Memory B cell (primary cell): ENCODE measurements around the gene ASIP.
"Not testable (repeated sequence)": the region's sequence is repeated elsewhere in the genome, so short reads cannot be mapped to it uniquely, and the experiment has no call there.

ENCODE experiments used
- ATAC-seq: fragments of 150-1000 bp; cut with Tn5 transposase; 2 replicates; pipeline ENCODE4 v1.10.0; 2021; ENCODE audit warnings: low read depth, mild to moderate bottlenecking, moderate library complexity
- DNase-seq, 2 donors: peaks; one replicate each; pipeline ENCODE4 v3.0.0; 2022; ENCODE audit warnings: low spot score in 2 of 2
- H3K27ac Mint-ChIP-seq: one replicate; pipeline ENCODE4 v1.8.0; 2022; ENCODE audit warnings: mild to moderate bottlenecking, moderate library complexity, mixed read lengths
- H3K27me3 Mint-ChIP-seq: one replicate; pipeline ENCODE4 v1.8.0; 2022; ENCODE audit warnings: mixed read lengths
- H3K36me3 Mint-ChIP-seq: one replicate; pipeline ENCODE4 v1.8.0; 2022; ENCODE audit warnings: mild to moderate bottlenecking, mixed read lengths
- H3K4me1 Mint-ChIP-seq: one replicate; pipeline ENCODE4 v1.8.0; 2022; ENCODE audit warnings: mixed read lengths
- H3K4me3 Mint-ChIP-seq: one replicate; pipeline ENCODE4 v1.8.0; 2022; ENCODE audit warnings: mild to moderate bottlenecking, moderate library complexity, mixed read lengths
- H3K9me3 Mint-ChIP-seq: one replicate; pipeline ENCODE4 v1.8.0; 2022; ENCODE audit warnings: mixed read lengths

The ASIP gene

DNA sequence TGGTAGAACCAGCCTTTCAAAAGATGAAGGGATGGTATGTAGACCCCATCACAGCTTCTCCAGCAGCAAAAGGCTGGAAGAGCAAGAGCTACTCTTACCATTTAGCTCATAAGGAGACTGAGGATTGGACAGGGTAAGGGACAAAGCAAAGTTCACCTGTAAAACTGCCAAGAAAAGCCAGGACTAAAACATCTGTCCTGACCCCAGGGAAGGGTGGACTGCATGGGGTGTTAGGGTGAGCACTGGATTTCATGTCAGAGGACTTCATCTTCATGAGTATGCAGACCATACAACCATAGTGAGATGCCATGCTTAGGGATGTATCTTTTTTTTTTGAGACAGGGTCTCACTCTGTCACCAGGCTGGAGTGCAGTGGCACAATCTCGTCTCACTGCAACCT lies 42.6 kb downstream of the ASIP start:
- Mint-ChIP-seq H3K27ac (no peak overlapping the region), H3K27me3 (no peaks in the 10 kb centered on the region), H3K4me3 (no peak overlapping the region), H3K36me3 (peaks cover 21% of the 10 kb centered on the region), H3K4me1 (no peaks in the 10 kb centered on the region), H3K9me3 (no peaks in the 10 kb centered on the region)
- DNase-seq (no peak), ATAC-seq (no peak)

GRCh38 chr20:34285450-34285849 lies 44.2 kb downstream of the ASIP start:
- ATAC-seq (no peak), DNase-seq (no peak)
- H3K4me1 Mint-ChIP-seq = no peaks in the 10 kb centered on the region
- H3K27ac Mint-ChIP-seq = no peak overlapping the region
- H3K36me3 Mint-ChIP-seq = peaks cover 23% of the 10 kb centered on the region
- no peak overlapping the region for H3K4me3 Mint-ChIP-seq
- H3K27me3 Mint-ChIP-seq = no peaks in the 10 kb centered on the region
- H3K9me3 Mint-ChIP-seq = no peaks in the 10 kb centered on the region

DNA sequence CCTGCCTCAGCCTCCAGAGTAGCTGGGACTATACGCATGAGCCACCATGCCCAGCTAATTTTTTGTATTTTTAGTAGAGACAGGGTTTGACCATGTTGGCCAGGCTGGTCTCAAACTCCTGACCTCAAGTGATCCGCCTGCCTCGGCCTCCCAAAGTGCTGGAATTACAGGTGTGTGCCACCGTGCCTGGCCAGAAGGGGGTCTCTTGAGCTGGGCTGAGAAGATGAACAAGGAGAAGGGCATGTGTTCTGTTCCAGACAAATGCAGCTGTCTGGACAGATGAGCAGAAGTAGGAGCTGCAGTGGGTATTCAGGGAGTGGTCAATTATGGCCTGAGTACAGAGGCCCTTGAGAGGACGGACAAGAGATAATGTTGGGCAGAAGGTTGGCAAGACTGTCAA lies 46.3 kb downstream of the ASIP start:
- not testable (repeated sequence) for DNase-seq, H3K27me3 Mint-ChIP-seq, H3K4me3 Mint-ChIP-seq, ATAC-seq, H3K4me1 Mint-ChIP-seq, H3K27ac Mint-ChIP-seq, H3K9me3 Mint-ChIP-seq
- peaks cover 33% of the 10 kb centered on the region for H3K36me3 Mint-ChIP-seq

DNA sequence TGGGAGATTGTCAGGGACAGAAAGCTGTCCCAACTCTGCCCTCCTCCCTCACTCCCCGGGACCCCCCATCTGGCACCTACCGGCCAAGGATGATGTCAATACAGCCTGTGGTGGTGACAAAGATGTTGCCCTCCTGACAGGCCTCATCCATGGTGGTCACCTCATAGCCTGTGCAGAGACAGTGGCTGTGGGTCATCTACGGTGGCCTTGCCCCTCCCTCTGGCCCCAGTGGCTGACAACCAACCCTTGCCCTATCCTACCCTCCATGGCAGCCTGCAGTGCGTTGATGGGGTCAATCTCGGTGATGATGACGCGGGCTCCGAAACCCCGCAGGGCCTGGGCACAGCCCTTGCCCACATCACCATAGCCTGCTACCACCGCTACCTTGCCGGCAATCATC lies 49.2 kb downstream of the ASIP start:
- peaks cover 45% of the 10 kb centered on the region for H3K36me3 Mint-ChIP-seq
- no peak overlapping the region for H3K27ac Mint-ChIP-seq
- no peak overlapping the region for H3K4me3 Mint-ChIP-seq
- H3K9me3 Mint-ChIP-seq = no peaks in the 10 kb centered on the region
- ATAC-seq (no peak), DNase-seq (no peak)
- no peaks in the 10 kb centered on the region for H3K4me1 Mint-ChIP-seq
- no peaks in the 10 kb centered on the region for H3K27me3 Mint-ChIP-seq

GRCh38 chr20:34292496-34292895 lies 51.3 kb downstream of the ASIP start:
- ATAC-seq (no peak), DNase-seq (no peak)
- Mint-ChIP-seq H3K27me3 (no peaks in the 10 kb centered on the region), H3K36me3 (peaks cover 41% of the 10 kb centered on the region), H3K4me3 (no peak overlapping the region), H3K4me1 (no peaks in the 10 kb centered on the region), H3K27ac (no peak overlapping the region), H3K9me3 (no peaks in the 10 kb centered on the region)

DNA sequence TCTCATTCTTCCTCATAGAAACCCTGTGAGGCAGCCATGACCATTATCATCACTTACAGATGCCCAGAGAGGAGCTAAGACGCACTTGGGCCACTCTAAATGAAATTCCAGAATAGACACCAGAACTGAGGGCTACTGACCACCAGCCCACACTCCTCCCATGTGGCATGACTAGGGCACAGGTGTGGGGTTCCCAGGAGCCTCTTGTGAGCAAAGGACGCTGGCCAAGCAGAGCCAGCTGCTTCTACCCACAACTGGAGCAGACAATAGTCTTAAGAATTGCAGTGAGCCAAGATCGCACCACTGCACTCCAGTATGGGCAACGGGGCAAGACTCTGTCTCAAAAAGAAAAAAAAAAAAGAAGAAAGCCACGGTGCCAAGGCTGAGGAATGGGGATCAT lies 51.9 kb downstream of the ASIP start:
- H3K4me1 Mint-ChIP-seq = no peaks in the 10 kb centered on the region
- no peak overlapping the region for H3K27ac Mint-ChIP-seq
- DNase-seq (no peak), ATAC-seq (no peak)
- H3K27me3 Mint-ChIP-seq = no peaks in the 10 kb centered on the region
- no peaks in the 10 kb centered on the region for H3K9me3 Mint-ChIP-seq
- H3K4me3 Mint-ChIP-seq = no peak overlapping the region
- H3K36me3 Mint-ChIP-seq = peaks cover 38% of the 10 kb centered on the region

GRCh38 chr20:34293589-34293988 lies 52.4 kb downstream of the ASIP start:
- no peaks in the 10 kb centered on the region for H3K4me1 Mint-ChIP-seq
- ATAC-seq (no peak), DNase-seq (no peak)
- no peak overlapping the region for H3K4me3 Mint-ChIP-seq
- no peaks in the 10 kb centered on the region for H3K9me3 Mint-ChIP-seq
- H3K36me3 Mint-ChIP-seq = peaks cover 38% of the 10 kb centered on the region
- no peaks in the 10 kb centered on the region for H3K27me3 Mint-ChIP-seq
- H3K27ac Mint-ChIP-seq = no peak overlapping the region

GRCh38 chr20:34294563-34294962 lies 53.3 kb downstream of the ASIP start:
- no peak for ATAC-seq
- no peaks in the 10 kb centered on the region for H3K4me1 Mint-ChIP-seq

GRCh38 chr20:34295284-34295683 lies 54.1 kb downstream of the ASIP start:
- no peaks in the 10 kb centered on the region for H3K27me3 Mint-ChIP-seq
- H3K9me3 Mint-ChIP-seq = no peaks in the 10 kb centered on the region
- peaks cover 32% of the 10 kb centered on the region for H3K36me3 Mint-ChIP-seq
- no peak for DNase-seq
- H3K27ac Mint-ChIP-seq = no peak overlapping the region
- no peak for ATAC-seq
- no peaks in the 10 kb centered on the region for H3K4me1 Mint-ChIP-seq
- no peak overlapping the region for H3K4me3 Mint-ChIP-seq

More at GRCh38 chr20:34294563-34294962, 53.3 kb downstream of the ASIP start:
- no peak overlapping the region for H3K27ac Mint-ChIP-seq
- no peaks in the 10 kb centered on the region for H3K9me3 Mint-ChIP-seq
- H3K27me3 Mint-ChIP-seq = no peaks in the 10 kb centered on the region
- H3K4me3 Mint-ChIP-seq = no peak overlapping the region
- peaks cover 38% of the 10 kb centered on the region for H3K36me3 Mint-ChIP-seq
- DNase-seq = no peak

- Mint-ChIP-seq H3K4me3 (no peak overlapping the region), H3K36me3 (peaks cover 23% of the 10 kb centered on the region), H3K27me3 (no peaks in the 10 kb centered on the region), H3K4me1 (peaks cover 1% of the 10 kb centered on the region), H3K27ac (no peak overlapping the region), H3K9me3 (no peaks in the 10 kb centered on the region)
- ATAC-seq (no peak), DNase-seq (no peak)
Observed at GRCh38 chr20:34296468-34296867, 55.2 kb downstream of the ASIP start.

GRCh38 chr20:34298294-34298784 lies 57.1 kb downstream of the ASIP start:
- H3K4me1 Mint-ChIP-seq, ATAC-seq: not testable (repeated sequence)

DNA sequence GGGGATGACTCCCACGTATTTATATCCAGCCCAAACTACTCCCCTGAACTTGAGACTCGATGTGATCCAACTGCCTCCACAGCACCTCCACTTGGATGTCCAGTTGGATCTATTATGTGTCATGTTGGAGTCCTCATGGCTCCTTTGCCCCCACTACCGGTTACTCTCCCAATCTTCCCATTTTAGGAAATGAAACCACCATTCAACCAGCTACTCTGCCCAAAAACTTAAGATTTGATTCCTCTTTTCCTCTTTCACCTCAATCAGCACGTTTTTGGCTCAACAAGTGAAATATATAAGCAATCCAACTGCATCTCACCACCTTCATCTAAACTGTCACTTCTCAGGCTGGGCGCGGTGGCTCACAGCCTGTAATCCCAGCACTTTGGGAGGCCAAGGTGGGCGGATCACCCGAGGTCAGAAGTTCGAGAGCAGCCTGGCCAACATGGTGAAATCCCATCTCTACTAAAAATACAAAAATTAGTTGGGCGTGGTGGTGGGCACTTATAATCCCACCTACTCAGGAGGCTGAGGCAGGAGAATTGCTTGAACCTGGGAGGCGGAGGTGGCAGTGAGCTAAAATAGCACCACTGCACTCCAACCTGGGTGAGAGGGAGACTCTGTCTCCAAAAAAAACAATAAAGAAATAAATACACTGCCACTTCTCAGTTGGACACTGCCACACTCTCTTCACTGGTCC lies 58.5 kb downstream of the ASIP start:
- DNase-seq (no peak), ATAC-seq (no peak)
- no peak overlapping the region for H3K4me3 Mint-ChIP-seq
- no peaks in the 10 kb centered on the region for H3K27me3 Mint-ChIP-seq
- H3K4me1 Mint-ChIP-seq = peaks cover 4% of the 10 kb centered on the region
- H3K9me3 Mint-ChIP-seq = no peaks in the 10 kb centered on the region
- H3K27ac Mint-ChIP-seq = no peak overlapping the region
- H3K36me3 Mint-ChIP-seq = peaks cover 3% of the 10 kb centered on the region

More at GRCh38 chr20:34298294-34298784, 57.1 kb downstream of the ASIP start:
- not testable (repeated sequence) for H3K27ac Mint-ChIP-seq, H3K27me3 Mint-ChIP-seq, H3K4me3 Mint-ChIP-seq, DNase-seq, H3K9me3 Mint-ChIP-seq
- peaks cover 13% of the 10 kb centered on the region for H3K36me3 Mint-ChIP-seq

GRCh38 chr20:34300256-34300806 lies 59.1 kb downstream of the ASIP start:
- DNase-seq (no peak), ATAC-seq (no peak)
- no peak overlapping the region for H3K4me3 Mint-ChIP-seq
- no peaks in the 10 kb centered on the region for H3K9me3 Mint-ChIP-seq
- H3K4me1 Mint-ChIP-seq = peaks cover 4% of the 10 kb centered on the region
- no peak overlapping the region for H3K27ac Mint-ChIP-seq
- H3K36me3 Mint-ChIP-seq = peaks cover 3% of the 10 kb centered on the region
- H3K27me3 Mint-ChIP-seq = no peaks in the 10 kb centered on the region

GRCh38 chr20:34300809-34301586 lies 59.8 kb downstream of the ASIP start:
- no peak overlapping the region for H3K4me3 Mint-ChIP-seq
- H3K27me3 Mint-ChIP-seq = no peaks in the 10 kb centered on the region
- no peaks in the 10 kb centered on the region for H3K9me3 Mint-ChIP-seq
- no peak for DNase-seq
- H3K36me3 Mint-ChIP-seq = no peaks in the 10 kb centered on the region
- ATAC-seq = no peak
- no peak overlapping the region for H3K27ac Mint-ChIP-seq
- H3K4me1 Mint-ChIP-seq = peaks cover 4% of the 10 kb centered on the region
